ENCODE measurements around the gene PLAC8L1. TPM values are rescaled to one million over a fixed set of nuclear protein-coding genes. Genes with fewer than 3 reads are reported as not detected.
"Not testable (repeated sequence)": the region's sequence is repeated elsewhere in the genome, so short reads cannot be mapped to it uniquely, and the experiment has no call there.

The PLAC8L1 gene
- polyA plus RNA-seq, 1 experiment, result 0.33 TPM

DNA sequence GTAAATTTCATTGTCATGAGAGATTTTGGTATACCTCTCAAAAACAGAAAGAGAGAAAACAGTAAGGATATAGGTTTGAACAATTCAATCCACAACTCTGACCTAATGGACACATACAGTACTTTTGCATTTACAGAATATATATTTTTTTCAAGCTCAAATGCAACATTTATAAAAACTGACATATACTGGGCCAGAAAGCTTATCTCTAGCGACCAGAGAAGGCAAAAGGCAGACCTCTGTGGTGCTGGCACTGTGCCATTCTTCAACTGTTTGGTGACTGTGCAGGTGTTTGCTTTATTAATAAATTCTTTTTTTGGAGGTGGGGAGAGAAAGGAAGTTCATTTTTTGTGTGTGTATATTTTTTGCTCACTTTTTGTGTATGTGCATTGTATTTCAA lies 6.0 kb upstream of the PLAC8L1 start:
- no peaks in the 10 kb centered on the region for H3K27me3 ChIP-seq (ENCODE audit: control insufficient read depth, insufficient read depth, low read length)
- peaks cover 3% of the 10 kb centered on the region; the same call in 1 of the 2 replicates for H3K36me3 ChIP-seq (ENCODE audit: control insufficient read depth, insufficient read depth, low read length)
- TF ChIP-seq CTCF (IDR thresholded peaks at IDR 0.05; ENCODE audit: insufficient read depth, low read depth, low read length), result no peak
- POLR2A ChIA-PET, result no interaction called here
- CTCF ChIA-PET, result no interaction called here
- no peak for DNase-seq (ENCODE audit: low read depth)
- no peak overlapping the region for H3K4me3 ChIP-seq (ENCODE audit: low read depth, low read length)

GRCh38 chr5:146109379-146109778 lies 4.0 kb upstream of the PLAC8L1 start:
- no peak overlapping the region for H3K4me3 ChIP-seq (ENCODE audit: low read depth, low read length)
- TF ChIP-seq CTCF (IDR thresholded peaks at IDR 0.05; ENCODE audit: insufficient read depth, low read depth, low read length), result no peak
- POLR2A ChIA-PET, result no interaction called here
- DNase-seq (ENCODE audit: low read depth), result no peak
- H3K36me3 ChIP-seq (ENCODE audit: control insufficient read depth, insufficient read depth, low read length), result peaks cover 1% of the 10 kb centered on the region; the same call in 1 of the 2 replicates
- CTCF ChIA-PET, result no interaction called here
- H3K27me3 ChIP-seq (ENCODE audit: control insufficient read depth, insufficient read depth, low read length), result no peaks in the 10 kb centered on the region

DNA sequence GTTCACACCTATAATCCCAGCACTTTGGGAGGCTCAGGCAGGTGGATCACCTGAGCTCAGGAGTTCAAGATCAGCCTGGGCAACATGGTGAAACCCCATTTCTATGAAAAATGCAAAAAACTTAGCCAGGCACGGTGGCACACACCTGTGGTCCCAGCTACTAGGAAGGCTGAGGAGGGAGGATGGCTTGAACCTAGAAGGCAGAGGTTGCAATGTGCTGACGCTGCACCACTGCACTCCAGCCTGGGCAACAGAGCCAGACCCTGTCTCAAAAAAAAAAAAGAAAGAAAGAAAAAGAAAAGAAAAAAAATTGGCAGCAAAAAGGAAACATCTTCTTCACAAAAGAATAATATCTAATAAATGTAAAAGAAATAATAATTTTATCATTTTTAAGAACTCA lies 3.5 kb upstream of the PLAC8L1 start:
- H3K4me3 ChIP-seq (ENCODE audit: low read depth, low read length); CTCF ChIA-PET; H3K27me3 ChIP-seq (ENCODE audit: control insufficient read depth, insufficient read depth, low read length); POLR2A ChIA-PET; DNase-seq (ENCODE audit: low read depth); H3K36me3 ChIP-seq (ENCODE audit: control insufficient read depth, insufficient read depth, low read length): not testable (repeated sequence)

DNA sequence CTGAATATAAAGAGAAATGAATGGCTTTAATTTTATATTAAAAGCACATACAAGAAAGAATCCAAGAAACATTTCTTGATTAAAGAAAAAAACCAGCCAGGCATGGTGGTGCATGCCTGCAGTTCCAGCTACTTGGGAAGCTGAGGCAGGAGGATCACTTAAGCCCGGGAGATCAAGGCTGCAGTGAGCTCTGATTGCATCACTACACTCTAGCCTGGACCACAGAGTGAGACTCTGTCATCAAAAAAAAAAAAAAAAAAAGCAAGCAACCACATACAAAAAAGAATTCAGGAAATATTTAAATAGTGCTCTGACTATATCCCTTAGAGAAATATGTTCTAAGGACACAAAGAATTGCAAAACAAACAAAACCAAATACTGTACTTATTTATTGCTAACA lies 2.5 kb upstream of the PLAC8L1 start:
- no peak for TF ChIP-seq CTCF (IDR thresholded peaks at IDR 0.05; ENCODE audit: insufficient read depth, low read depth, low read length)
- DNase-seq (ENCODE audit: low read depth), result no peak
- Histone ChIP-seq H3K4me3 (ENCODE audit: low read depth, low read length) (no peak overlapping the region), H3K36me3 (ENCODE audit: control insufficient read depth, insufficient read depth, low read length) (peaks cover 1% of the 10 kb centered on the region; the same call in 1 of the 2 replicates), H3K27me3 (ENCODE audit: control insufficient read depth, insufficient read depth, low read length) (no peaks in the 10 kb centered on the region)
- CTCF ChIA-PET, result interaction anchor here (0.6 kb wide), 1 partner anchor 55 kb away, joined by 3 read pairs; no protein-coding TSS in a partner anchor
- POLR2A ChIA-PET, result no interaction called here

DNA sequence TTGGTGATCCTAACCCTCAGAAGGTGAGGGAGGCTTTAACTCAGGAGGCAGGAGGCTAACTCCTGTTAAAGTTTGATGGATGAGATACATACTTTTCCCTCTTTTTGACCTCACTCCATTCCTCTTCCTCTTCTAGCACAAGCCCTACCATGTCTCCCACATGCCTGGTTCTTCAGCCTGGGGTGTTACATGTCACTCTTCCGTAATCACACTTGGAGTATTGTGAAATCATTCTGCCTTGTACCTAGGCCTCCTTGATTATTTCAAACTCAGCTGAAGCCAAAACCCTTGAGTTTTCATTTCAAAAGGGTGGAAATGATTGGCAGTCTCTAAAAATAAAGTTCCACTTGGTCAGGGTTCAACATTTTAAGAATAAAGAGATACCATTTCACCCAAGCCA lies 1.8 kb downstream of the PLAC8L1 start:
- H3K27me3 ChIP-seq (ENCODE audit: control insufficient read depth, insufficient read depth, low read length), result no peaks in the 10 kb centered on the region
- ChIA-PET CTCF (no interaction called here), POLR2A (no interaction called here)
- no peaks in the 10 kb centered on the region for H3K36me3 ChIP-seq (ENCODE audit: control insufficient read depth, insufficient read depth, low read length)
- TF ChIP-seq CTCF (IDR thresholded peaks at IDR 0.05; ENCODE audit: insufficient read depth, low read depth, low read length), result no peak
- no peak overlapping the region for H3K4me3 ChIP-seq (ENCODE audit: low read depth, low read length)
- DNase-seq (ENCODE audit: low read depth), result no peak

- CTCF ChIA-PET, result interaction anchor here (1.3 kb wide), 1 partner anchor 29 kb away, joined by 3 read pairs; no protein-coding TSS in a partner anchor
- TF ChIP-seq CTCF (IDR thresholded peaks at IDR 0.05; ENCODE audit: insufficient read depth, low read depth, low read length), result no peak
- Histone ChIP-seq H3K4me3 (ENCODE audit: low read depth, low read length) (no peak overlapping the region), H3K27me3 (ENCODE audit: control insufficient read depth, insufficient read depth, low read length) (no peaks in the 10 kb centered on the region), H3K36me3 (ENCODE audit: control insufficient read depth, insufficient read depth, low read length) (no peaks in the 10 kb centered on the region)
- POLR2A ChIA-PET, result interaction anchor here (0.6 kb wide), 1 partner anchor 29 kb away, joined by 12 read pairs; no protein-coding TSS in a partner anchor
- DNase-seq (ENCODE audit: low read depth), result no peak
Observed at GRCh38 chr5:146101646-146102045, 3.7 kb downstream of the PLAC8L1 start.

All from BJ (cell line).